ENCODE results near the gene DFFA.
"Not testable (repeated sequence)": the region's sequence is repeated elsewhere in the genome, so short reads cannot be mapped to it uniquely, and the experiment has no call there.

DNA sequence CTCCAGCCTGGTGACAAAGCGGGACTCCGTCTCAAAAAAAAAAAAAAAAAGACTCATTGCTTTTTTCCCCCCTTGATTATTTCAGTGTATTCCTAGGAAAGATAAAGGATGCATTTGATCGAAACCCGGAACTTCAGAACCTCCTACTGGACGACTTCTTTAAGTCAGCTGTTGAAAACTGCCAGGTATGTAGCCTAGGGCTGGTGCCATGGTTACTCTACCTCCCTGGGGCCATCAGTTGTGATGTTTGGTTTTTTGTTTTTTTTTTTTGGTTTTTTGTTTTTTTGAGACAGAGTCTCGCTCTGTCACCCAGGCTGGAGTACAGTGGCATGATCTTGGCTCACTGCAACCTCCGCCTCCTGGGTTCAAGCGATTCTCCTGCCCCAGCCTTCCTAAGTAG, 53.6 kb downstream of the DFFA start:
- not testable (repeated sequence) for TF ChIP-seq POLR2A (IDR thresholded peaks at IDR 0.05; ENCODE audit: low read depth, low read length); TAF1 (IDR thresholded peaks at IDR 0.05; ENCODE audit: borderline replicate concordance, low read depth, low read length); POLR2AphosphoS5 (IDR thresholded peaks at IDR 0.05; ENCODE audit: low read depth, low read length)

All from GM12892 (cell line).